IPS DF 6.9 (cell line): ENCODE measurements around the gene FNDC3B.
"Not testable (repeated sequence)": the region's sequence is repeated elsewhere in the genome, so short reads cannot be mapped to it uniquely, and the experiment has no call there.

Experiments used
- DNase-seq: peaks from one replicate; pipeline ENCODE4 v3.0.0-alpha.2; 2013; ENCODE audit warnings: low read depth, low spot score
- H3K27ac ChIP-seq: one replicate; pipeline ENCODE4 v1.5.1; 2013; ENCODE audit warnings: low read length, control low read depth
- H3K27me3 ChIP-seq: 2 replicates; pipeline ENCODE4 v1.6.1; 2013; ENCODE audit warnings: mild to moderate bottlenecking, low read length; ENCODE audit not compliant: control insufficient read depth, insufficient read depth
- H3K36me3 ChIP-seq: 2 replicates; pipeline ENCODE4 v1.6.1; 2013; ENCODE audit warnings: low read length; ENCODE audit not compliant: control insufficient read depth, insufficient read depth
- H3K4me1 ChIP-seq: 2 replicates; pipeline ENCODE4 v1.6.1; 2013; ENCODE audit warnings: low read length; ENCODE audit not compliant: control insufficient read depth, insufficient read depth
- H3K4me3 ChIP-seq: 2 replicates; pipeline ENCODE4 v1.5.1; 2013; ENCODE audit warnings: mild to moderate bottlenecking, low read length
- H3K9me3 ChIP-seq: 2 replicates; pipeline ENCODE4 v1.6.1; 2013; ENCODE audit warnings: low read length, inconsistent platforms; ENCODE audit not compliant: control insufficient read depth, insufficient read depth
- WGBS: extraction: QIAGEN DNeasy Blood & Tissue Kit; methylation state at CpG from one replicate; pipeline ENCODE4 v1.1.7; 2013; ENCODE audit warnings: mixed read lengths, missing lambda C conversion rate; ENCODE audit not compliant: insufficient read length, insufficient coverage; 5-methylcytosine and 5-hydroxymethylcytosine counted together

FNDC3B gene

DNA sequence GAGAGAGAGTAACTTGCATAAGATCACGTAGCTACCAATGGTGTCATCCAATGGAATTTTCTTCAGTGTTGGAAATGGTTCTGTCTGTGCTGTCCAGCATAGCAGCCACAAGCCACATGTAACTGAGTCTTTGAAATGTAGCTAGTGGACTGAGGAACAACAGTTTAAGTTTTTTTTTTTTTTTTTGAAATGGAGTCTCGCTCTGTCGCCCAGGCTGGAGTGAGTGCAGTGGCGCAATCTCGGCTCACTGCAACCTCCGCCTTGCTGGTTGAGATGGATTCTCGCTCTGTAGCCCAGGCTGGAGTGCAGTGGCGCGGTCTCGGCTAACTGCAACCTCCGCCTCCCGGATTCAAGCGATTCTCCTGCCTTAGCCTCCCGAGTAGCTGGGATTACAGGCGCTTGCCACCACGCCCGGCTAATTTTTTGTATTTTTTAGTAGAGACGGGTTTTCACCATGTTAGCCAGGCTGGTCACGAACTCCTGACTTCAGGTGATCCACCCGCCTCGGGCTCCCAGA, 3.3 kb downstream of the FNDC3B start:
- not testable (repeated sequence) for DNase-seq, H3K27me3 ChIP-seq, H3K9me3 ChIP-seq, H3K4me3 ChIP-seq, H3K4me1 ChIP-seq, H3K36me3 ChIP-seq, H3K27ac ChIP-seq
- no CpG with 5 or more reads among the region's 21 CpGs for WGBS

DNA sequence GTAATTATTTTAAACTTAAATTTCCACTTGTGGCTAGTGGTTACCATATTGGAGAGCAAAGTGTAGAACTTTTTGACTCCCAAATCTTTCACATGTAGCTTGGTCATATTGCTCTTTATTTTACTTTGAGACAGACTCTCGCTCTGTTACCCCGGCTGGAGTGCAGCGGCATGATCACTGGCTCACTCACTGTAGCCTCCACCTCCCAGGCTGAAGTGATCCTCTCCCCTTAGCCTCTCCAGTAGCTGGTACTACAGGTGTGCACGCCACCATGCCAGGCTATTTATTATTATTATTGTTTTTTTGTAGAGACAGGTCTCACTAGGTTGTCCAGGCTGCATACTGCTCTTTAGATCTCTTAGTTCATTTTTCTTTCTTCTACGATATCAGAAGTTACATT, 3.9 kb downstream of the FNDC3B start:
- H3K27ac ChIP-seq: no peak overlapping the region

DNA sequence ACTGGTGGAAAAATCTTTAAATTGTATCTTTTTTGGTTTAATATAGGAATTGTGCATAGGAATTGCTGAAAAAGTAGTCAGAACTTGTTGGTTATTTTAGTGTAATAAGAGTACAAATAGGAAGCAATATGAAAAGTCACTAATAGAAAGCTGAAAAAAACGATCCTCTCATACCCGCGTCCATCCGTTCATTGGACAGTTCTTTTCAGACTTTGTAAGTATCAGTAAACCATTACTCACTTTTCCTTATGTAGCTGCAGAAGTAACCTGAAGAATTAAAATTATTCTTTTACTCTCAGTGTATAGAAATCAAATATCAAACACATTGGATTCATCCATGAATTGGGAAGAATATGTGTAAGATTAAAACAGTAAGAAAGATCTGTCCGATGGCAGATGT, 4.4 kb downstream of the FNDC3B start:
- Histone ChIP-seq H3K4me1 (no peaks in the 10 kb centered on the region), H3K36me3 (no peaks in the 10 kb centered on the region), H3K27ac (no peak overlapping the region), H3K27me3 (no peaks in the 10 kb centered on the region), H3K4me3 (no peak overlapping the region), H3K9me3 (no peaks in the 10 kb centered on the region)
- WGBS: 100% methylated on average over 1 of the region's 5 CpGs
- DNase-seq: no peak

More for the DNA sequence above, 3.9 kb downstream of the FNDC3B start:
- no CpG with 5 or more reads among the region's 5 CpGs for WGBS
- H3K9me3 ChIP-seq: no peaks in the 10 kb centered on the region
- no peak overlapping the region for H3K4me3 ChIP-seq
- H3K36me3 ChIP-seq: no peaks in the 10 kb centered on the region
- no peak for DNase-seq
- H3K4me1 ChIP-seq: no peaks in the 10 kb centered on the region
- no peaks in the 10 kb centered on the region for H3K27me3 ChIP-seq

DNA sequence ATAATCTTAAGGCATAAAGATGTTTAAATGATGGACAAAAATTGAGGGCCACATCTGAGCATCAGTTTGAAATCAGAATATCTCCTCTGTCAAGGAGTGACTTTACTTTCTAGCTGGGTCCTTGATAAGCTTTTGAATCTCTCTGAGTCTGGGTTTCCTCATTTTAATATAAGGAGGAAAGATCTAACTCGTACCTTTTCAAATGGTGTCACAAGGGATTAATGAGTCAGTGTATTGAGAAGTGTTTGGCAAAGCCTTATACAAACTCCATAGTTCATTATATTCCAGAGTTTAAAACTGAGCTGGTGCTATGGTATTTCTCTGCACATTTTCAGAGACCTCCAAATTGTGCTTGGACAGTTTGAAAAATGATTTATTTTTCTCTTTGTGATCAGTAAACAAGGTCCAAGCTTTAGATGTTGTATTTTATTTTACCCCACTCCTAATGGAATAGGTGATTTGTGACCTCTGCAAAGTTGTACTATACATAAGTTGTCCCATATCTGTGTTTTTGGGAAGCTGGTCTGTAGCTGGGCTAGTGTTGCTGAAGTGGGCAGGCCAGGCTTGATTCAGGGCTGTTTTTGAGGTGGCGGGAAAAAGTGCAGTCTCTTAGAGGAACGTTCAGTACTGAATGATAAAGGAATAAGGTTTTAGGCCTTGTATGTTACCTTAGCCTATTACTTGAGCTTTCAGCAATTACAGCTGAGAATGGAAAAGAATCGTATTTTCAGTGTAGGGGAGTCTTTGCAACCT, 5.6 kb downstream of the FNDC3B start:
- no peak for DNase-seq
- Histone ChIP-seq H3K36me3 (no peaks in the 10 kb centered on the region), H3K27me3 (no peaks in the 10 kb centered on the region), H3K27ac (no peak overlapping the region), H3K4me1 (no peaks in the 10 kb centered on the region), H3K9me3 (no peaks in the 10 kb centered on the region), H3K4me3 (no peak overlapping the region)
- no CpG with 5 or more reads among the region's 4 CpGs for WGBS

DNA sequence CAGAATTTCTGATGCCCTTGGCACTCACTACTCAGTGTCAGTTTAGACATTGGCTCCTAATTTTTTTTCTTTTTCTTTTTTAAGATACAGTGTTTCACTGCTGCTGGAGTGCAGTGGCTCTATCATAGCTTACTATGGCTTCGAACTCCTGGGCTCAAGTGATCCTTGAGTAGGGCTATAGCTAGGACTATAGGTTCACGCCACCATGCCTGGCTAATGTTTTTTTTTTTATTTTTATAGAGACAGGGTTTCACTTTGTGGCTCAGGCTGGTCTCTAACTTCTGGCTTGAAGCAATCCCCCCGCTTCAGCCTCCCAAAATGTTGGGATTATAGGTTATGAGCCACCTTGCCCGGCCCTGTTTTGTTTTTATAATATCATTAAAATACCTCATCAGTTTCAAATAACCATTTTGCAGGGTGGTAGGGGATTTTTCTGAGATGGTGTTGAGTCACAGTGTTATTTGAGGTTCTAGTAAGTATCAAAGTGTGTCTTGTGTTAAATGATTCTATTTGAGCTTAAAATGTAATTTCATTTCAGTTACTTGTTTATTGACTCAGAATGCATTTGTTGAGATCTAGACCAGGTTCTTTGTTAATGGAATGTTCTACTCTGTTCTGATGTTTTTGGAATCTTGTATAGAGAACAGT, 7.0 kb downstream of the FNDC3B start:
- Histone ChIP-seq H3K27ac (no peak overlapping the region), H3K4me1 (no peaks in the 10 kb centered on the region), H3K27me3 (no peaks in the 10 kb centered on the region), H3K4me3 (no peak overlapping the region), H3K9me3 (no peaks in the 10 kb centered on the region), H3K36me3 (no peaks in the 10 kb centered on the region)
- WGBS: no CpG with 5 or more reads among the region's 4 CpGs
- DNase-seq: no peak

DNA sequence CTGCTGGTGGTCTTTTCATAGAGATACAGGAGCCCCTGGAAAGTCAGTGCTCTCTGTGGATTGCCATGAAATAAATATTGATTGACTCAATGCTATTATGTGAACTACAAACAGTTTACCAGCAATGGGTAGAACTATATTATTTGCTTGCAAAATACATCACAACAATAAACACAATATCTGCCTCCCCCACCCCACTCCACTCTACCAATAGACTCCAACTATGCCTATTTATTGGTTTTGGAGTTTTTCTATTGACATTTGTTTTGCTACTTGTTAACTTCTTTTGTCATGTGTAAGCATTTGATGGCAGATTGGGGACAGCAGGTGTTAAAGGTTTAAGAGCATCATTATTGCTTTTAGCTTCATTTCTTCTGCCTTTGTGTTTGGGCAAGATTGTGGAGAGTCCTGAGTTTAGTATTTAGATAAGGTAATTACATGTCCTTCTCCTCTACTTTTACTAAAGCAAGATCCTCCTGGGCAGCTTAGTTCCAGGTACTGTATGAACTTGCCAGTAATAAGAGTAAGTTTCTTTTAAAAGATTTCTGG, 8.3 kb downstream of the FNDC3B start:
- no peak overlapping the region for H3K4me3 ChIP-seq
- H3K4me1 ChIP-seq: no peaks in the 10 kb centered on the region
- H3K9me3 ChIP-seq: no peaks in the 10 kb centered on the region
- no peaks in the 10 kb centered on the region for H3K27me3 ChIP-seq
- H3K36me3 ChIP-seq: no peaks in the 10 kb centered on the region
- no peak for DNase-seq
- no peak overlapping the region for H3K27ac ChIP-seq

DNA sequence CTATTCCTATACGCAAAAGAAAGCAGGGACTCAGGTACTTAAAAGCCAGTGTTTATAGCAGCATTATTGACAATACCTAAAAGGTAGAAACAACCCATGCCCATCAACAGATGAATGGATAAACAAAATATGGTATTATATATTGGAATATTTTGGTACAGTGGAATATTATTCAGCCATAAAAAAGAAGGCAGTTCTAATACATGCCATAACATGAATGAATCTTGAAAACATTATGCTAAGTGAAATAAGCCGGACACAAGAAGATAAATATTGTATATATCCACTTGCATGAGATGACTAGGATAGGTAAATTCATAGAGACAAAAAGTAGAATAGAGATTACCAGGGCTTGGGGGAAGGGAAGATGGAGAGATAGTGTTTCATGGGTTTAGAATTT, 9.2 kb downstream of the FNDC3B start:
- no peak for DNase-seq
- Histone ChIP-seq H3K9me3 (no peaks in the 10 kb centered on the region), H3K27ac (no peak overlapping the region), H3K36me3 (no peaks in the 10 kb centered on the region), H3K4me1 (no peaks in the 10 kb centered on the region), H3K27me3 (no peaks in the 10 kb centered on the region), H3K4me3 (no peak overlapping the region)
- WGBS: no CpG with 5 or more reads among the region's 2 CpGs

DNA sequence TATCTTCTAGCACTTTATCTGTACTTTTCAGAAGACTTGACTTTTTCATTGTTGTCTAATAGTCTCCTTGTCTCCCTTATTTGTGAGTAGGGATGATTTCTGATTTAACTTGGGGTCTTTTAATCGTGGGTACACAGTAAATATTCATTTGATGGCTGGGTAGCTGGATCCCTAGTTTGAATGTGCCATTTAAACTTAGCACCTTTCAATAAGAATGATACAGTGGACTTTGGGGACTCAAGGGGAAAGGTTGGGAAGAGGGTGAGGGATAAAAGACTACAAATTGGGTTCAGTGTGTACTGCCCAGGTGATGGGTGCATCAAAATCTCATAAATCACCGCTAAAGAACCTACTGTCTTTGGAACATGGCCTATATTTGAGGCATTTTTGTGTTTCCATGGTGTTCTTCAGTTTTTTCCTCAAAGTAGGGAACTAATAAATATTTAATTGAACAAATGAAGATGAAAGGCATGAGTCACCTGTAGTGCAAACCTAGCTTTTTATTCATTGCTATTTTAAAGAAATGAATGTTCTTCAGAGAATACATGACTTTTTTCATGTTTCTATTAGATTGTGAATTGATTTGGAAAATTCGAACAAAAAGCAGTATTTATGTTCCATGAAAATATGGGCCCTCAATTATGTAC, 12.1 kb downstream of the FNDC3B start:
- no peaks in the 10 kb centered on the region for H3K36me3 ChIP-seq
- DNase-seq: no peak
- no peak overlapping the region for H3K27ac ChIP-seq
- H3K27me3 ChIP-seq: no peaks in the 10 kb centered on the region
- WGBS: no CpG with 5 or more reads among the region's 3 CpGs
- H3K4me1 ChIP-seq: peaks cover 1% of the 10 kb centered on the region; the same call in 1 of the 2 replicates
- H3K9me3 ChIP-seq: no peaks in the 10 kb centered on the region
- no peak overlapping the region for H3K4me3 ChIP-seq

DNA sequence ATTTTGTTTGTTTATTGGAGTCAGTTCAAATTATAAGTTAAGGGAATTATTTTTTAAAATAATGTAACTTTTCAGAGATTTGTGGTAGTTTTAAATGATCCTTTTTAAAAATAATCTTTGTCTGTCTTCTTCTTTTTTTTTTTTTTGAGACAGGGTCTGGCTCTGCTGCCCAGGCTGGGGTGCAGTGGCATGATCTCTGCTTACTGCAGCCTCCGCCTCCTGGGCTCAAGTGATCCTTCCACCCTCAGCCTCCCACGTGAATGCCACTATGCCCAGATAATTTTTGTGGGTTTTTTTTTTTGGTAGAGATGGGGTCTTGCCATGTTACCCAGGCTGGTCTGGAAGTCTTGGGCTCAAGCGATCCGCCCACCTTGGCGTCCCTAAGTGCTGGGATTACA, 12.6 kb downstream of the FNDC3B start:
- Histone ChIP-seq H3K4me1 (peaks cover 1% of the 10 kb centered on the region; the same call in 1 of the 2 replicates), H3K27ac (no peak overlapping the region), H3K27me3 (no peaks in the 10 kb centered on the region), H3K4me3 (no peak overlapping the region), H3K9me3 (no peaks in the 10 kb centered on the region), H3K36me3 (no peaks in the 10 kb centered on the region)
- no CpG with 5 or more reads among the region's 5 CpGs for WGBS
- DNase-seq: no peak

DNA sequence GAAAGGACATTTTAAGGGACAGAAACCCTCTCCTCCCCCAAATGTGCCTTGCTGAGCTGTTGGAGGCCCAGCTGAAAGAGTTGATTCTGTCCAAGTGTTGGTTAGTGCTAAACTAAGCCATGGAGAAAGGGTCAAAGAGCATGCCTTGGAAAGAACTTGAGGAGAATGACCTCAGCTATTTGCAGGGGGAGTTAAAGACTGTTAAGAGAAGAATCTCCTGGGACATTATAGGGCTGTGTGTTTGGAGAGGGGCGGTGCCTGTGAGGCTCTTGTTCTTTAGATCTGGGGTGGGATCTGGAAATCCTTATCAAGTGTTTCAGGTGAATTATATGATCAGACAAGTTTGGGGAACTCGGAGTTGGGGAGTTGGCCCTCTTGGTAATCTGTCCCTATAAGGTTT, 13.0 kb downstream of the FNDC3B start:
- Histone ChIP-seq H3K36me3 (no peaks in the 10 kb centered on the region), H3K27me3 (no peaks in the 10 kb centered on the region), H3K27ac (no peak overlapping the region), H3K4me1 (peaks cover 1% of the 10 kb centered on the region; the same call in 1 of the 2 replicates), H3K9me3 (no peaks in the 10 kb centered on the region), H3K4me3 (no peak overlapping the region)
- WGBS: no CpG with 5 or more reads among the region's 2 CpGs
- no peak for DNase-seq
